ENCODE measurements around the gene CEMIP2.
A peak's percentile ranks its signal among the peaks of the same experiment; 100 is the strongest.

Gene CEMIP2

GRCh38 chr9:71772726-71773125 lies 4.4 kb upstream of the CEMIP2 start:
- DNase-seq, result no peak

- no peak for DNase-seq
Observed at GRCh38 chr9:71770170-71770569, 1.9 kb upstream of the CEMIP2 start.

DNA sequence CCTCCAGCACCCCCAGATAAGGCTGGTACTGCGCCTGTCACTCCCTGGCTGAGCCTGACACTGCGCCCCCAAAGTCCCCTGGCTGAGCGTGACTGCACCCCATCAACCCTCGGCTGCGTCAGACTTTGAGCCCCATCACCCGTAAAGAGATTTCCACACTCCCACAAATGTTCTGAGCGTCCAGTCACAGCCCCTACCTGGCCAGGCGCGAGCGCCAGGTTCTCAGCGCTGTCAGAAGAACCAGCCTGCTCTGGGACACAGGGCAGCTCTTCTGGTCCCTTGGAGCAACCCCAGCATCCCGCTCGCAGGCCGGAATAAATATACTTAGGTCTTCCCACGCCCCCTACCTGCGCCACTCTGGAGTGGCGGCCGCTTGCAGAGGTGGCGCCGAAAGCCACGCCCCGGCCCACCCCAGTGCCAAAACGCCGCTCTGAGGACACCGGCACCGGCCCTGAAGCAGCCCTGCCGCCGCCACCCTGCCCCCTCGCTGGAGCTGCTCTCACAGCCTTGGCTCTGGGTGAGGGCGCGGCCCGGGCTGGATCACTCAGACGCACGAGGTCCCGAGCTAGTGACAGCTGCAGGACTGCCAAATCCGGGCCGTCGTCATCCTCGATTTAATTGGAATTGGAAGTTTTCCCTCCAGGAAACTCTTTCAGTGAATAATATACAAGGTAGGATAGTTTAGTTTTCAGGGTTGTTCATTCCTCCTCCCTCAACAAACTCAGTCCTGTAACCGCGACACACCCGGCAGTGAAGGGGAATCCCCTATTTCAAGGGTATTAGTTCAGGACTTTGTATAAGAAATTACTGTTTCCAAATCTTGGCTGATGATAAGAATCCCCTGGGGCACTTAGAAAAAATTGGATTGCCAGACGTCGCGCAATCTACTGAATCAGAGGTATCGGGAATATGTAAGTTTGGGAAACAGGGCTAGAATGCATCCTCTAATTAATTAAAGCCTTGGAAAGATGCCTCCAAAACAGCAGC lies 1.2 kb upstream of the CEMIP2 start:
- DNase-seq, result peak; percentile 76

DNA sequence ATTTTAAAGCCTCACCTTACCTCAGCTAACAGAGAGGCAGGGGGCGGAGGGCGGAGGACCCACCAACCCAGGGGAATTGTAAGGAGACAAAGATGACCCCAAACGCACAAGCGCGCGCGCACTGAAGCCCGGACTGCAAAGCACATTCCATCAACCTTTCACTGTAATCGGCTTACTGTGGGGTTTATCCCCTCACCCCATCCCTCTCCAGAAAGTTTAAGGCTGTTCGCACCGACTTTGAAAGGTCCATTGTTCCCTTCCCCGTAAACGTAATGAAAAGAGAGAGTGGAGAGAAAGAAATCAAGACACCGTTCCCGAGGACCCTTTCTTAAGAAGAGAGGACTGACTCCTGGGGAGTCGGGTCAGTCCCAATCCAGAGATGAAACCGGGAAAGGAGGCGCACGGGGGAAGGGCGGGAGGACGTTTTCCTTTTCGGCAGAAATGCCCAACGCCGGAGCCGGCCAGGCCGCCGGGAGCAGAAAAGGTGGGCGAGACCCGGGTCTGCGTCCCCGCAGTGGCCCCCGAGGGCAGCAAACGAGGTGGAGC lies 464 bp downstream of the CEMIP2 start:
- DNase-seq, result peak; percentile 42

DNA sequence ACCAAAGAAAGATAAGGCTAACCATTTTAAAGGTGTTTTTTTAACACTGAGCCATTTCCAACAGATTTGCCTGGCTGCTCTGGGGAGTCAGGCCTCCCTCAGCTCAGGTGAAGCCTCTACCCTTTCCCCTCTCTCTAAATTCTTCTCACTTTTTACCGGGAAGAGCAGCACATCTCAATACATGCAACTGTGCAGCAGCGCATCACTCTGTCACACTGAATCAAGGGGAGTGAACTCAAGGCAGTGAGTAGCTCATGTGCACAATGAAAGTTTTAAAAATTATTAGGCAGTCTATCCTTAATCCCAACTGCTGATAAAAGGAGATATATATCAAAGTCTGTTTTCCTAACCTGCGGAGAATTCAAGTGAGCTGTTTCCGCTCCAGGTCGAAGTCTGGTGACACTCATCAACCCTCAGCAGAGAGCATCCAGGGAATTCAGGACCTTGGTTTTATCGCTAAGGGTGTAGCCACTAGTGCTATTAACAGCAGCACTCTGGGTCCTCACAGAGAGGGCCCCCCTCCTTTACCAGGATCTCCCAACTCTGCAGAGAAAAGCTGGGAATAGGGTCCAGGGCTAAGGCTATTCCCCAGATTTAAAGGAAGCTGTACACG lies 1.0 kb downstream of the CEMIP2 start:
- DNase-seq, result peak; percentile 37

DNA sequence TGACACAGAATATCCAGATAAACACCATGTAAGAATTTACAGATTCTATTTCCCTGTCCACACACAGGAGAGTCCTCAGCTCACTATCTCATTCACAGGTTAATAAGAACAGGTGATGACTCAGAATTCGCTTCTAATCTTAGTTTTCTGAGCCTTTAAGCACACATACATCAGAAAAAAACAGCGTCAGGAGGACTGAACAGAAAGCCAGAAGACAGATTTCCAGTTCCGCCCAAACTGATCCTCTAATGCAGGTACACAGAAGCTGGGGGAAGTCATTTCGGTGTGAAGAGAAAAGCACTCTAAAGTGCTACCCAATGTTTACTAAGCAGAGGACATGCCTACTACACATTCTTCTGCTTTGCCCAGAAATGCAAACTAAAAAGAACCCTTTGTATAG lies 1.6 kb downstream of the CEMIP2 start:
- peak; percentile 73 for DNase-seq

DNA sequence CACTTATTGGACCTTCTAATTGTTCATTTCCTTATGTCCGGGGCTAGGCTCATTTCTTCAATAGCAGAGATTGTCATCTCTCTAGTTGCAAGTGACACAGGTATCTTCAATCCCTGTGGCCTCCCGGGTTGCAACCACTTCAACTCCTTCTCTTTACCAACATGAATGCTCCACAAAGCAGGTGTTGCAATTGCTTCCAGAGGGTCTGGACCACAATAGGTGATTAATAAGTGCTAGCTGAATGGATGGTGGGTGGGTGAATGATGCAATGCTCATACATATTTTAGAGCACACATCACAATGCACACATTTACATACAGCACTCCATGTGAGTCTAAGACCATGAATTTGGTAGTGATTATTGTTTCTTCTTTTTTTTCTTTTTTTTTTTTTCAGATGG lies 2.6 kb downstream of the CEMIP2 start:
- peak; percentile 19 for DNase-seq

DNA sequence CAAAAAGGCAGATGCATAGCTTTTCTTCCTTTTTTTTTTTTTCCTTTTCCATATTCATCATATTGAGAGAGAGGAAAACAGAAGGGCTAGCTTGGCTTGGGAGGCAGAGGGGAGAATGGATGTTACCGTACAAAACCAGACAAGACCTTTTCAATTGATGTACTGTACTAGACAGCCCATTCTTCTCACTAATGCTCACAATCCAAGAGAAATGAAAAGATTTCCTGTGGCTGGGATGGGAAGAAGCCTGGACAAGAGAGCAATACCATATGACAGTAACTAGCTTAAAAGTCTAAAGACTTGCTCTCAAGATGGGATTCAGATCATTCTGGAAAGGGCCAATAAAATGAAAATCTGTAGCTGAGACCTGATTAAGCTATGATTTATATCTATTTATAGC lies 3.4 kb downstream of the CEMIP2 start:
- DNase-seq, result no peak

DNA sequence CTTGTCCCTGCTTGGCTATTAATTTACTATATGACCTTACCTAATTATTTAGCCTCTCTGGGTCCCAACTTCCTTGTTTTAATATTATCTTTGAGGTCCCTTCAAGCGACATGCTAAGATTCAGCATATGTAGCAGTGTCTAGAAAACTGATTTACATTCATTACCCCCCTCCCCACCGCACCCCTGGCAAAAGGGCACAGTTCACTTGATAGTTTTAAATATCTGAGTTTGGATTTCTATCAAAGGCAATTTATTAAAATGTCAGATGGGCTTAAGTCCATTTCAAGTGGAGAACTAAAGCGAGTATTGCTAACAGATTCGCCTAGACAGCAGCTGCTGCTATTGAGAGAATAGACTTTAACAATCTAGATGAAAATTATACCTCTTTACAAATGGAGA lies 3.9 kb downstream of the CEMIP2 start:
- no peak for DNase-seq

- peak; percentile 21 for DNase-seq
Observed at GRCh38 chr9:71763832-71764231, 4.5 kb downstream of the CEMIP2 start.

DNA sequence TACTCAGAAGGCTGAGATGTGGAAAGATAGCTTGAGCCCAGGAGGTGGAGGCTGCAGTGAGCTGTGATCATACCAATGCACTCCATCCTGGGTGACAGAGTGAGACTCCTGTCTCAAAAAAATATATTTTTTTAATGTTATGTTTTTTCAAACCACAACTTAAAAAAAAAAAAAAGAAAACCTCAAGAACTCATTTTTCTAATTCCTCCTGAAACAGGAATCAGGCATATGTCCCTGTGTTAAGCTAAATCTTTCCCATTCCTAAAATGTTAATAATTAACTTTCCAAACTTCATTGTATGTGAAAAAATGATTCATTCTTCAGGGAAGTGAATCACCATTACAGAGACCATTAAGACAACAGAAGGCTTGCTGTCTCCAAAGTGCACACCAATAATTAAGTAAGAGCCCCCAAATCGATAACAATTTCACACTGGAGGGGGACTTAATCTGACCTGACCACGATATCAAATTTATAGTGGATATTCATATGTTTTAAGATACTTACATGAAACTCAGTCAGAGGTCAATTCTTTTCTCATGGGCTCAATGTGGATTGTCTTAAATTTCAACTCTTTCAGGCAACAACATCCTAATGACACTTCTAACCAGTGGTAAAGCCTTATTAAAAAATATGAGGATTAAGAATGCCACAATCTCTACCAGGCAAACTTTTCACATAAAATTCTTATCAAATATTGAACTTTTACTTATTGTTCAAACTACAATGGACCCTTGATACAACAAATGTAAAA lies 5.2 kb downstream of the CEMIP2 start:
- DNase-seq, result peak; percentile 74

- DNase-seq, result peak; percentile 80
Observed at GRCh38 chr9:71761938-71762353, 6.4 kb downstream of the CEMIP2 start.

DNA sequence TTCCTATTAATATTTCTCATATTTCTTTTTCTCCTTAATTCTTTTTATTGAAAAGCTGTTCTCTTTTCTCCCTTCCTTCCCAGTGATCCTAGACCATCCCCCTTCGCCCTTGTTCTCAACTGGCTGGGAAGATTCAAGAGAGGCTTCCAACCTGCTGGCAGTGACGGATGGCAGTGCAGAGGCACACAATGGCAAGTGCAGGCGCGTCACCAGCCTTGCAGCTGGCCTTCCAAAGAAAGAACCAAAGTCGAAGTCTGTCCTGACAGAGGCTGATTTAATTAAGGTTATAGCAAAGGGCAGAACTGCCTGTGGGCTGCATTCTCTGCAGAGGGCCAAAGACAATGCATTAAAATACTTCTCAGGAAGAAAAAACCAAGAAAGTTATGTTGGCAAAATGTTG lies 7.4 kb downstream of the CEMIP2 start:
- DNase-seq, result peak; percentile 74

DNA sequence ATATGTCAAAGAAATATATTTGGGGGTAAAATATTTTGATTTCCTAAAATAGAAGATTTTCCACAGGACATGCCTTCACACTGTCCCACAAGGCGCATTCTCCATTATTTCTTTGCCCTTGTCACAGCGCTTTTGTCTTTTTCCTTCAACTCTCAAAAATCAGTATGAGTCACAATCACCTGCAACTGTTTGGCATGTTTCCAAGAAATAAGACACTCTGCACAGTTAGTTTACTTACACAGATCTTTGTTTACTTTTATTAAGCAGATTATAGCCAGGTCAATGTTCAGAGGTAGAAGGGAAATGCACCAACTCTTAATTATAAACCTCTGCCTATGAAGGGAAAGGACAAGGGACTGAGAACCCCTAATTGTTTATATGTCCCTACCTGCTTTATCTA lies 9.5 kb downstream of the CEMIP2 start:
- DNase-seq, result peak; percentile 93

DNA sequence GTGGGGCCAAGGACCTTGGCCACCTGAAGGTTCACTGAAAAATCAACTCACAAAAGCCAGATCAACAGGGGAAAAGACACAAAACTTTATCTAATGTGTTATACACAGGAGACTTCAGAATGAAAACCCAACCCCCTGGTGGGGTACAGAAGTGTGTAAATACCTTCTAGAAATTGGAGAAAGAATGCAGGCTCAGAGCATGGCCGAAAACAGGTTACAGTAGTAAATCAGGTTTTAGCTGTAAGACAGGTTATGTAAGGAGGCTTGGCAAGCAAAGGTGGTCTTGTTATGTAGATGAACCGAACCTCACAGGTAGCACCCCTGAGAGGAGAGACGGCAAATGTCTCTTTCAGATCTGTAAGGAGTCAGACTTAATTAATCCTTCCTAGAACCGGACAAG lies 10.0 kb downstream of the CEMIP2 start:
- peak; percentile 66 for DNase-seq

DNA sequence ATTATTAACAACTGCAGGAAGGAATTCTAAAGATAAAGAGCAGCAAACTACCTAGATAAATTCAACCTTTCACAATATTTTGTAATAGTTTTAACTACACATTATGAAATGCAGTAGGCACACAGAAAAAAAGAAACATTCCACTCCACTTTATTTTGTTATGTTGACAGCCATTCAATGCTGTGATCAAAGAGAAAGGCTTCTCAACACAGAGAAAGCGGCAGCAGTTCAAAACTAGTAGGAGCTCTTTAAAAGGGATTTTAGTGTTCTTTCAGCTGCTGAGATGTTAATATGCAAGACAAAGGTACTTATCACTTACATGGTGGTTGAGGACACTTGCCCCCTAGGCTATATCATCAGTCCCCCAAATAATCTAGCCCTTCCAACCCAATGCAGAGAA lies 11.6 kb downstream of the CEMIP2 start:
- DNase-seq, result peak; percentile 4

DNA sequence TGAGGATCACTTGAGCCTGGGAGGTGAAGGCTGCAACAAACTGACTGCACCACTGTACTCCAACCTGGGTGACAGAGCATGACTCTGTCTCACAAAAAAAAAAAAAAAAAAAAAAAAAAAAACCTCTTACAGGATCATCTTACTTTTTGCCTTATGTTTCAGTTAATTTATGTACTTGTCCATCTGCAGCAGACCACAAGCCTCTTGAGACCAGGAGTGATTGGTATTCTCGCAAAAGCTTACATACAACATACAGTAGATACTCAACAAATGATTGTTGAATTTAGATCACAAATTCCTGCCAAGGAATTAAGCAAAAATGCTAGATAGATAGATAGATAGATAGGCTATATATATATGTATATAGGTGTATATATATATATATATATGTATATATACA lies 12.4 kb downstream of the CEMIP2 start:
- DNase-seq, result peak; percentile 26

GRCh38 chr9:71755230-71755629 lies 13.1 kb downstream of the CEMIP2 start:
- DNase-seq, result no peak

GRCh38 chr9:71754151-71754550 lies 14.2 kb downstream of the CEMIP2 start:
- DNase-seq, result no peak

DNA sequence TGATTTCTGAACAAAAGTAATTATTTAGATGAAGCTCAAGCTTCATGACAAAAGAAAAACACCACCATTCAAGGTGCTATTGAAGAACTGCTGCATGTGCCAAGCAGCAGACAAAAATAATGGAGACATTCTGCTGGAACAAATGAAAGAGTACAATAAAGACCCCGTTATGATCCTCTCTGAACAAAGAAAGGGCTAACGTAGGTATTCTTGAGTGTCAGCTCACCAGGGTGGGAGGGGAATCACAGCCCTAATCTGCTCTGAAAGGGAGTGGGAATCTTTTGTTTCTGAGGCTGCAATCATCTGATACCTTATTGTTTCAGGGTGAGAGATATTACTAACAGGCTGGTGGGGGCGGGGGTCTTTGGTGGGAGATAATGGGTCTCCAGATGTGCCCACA lies 15.4 kb downstream of the CEMIP2 start:
- DNase-seq, result no peak

DNA sequence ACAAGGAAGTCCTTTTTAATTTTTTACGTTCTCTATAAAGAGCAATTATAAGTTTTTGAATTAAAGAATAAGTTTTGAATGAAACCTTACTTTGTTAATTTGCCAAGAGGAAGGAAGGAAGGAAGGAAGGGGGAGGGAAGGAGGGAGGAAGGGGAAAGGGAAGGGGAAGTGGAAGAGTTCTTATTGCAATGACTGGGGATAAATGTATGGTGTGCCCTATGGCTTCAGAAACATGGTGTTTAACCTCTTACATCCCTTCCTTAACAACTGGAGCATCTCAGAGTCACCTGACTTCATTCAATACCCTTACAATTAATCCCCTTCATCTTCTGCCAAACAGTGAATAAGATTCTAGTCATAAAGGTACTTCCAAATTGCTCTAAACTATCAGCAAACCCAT lies 16.0 kb downstream of the CEMIP2 start:
- DNase-seq, result no peak

- DNase-seq, result no peak
Observed at GRCh38 chr9:71748280-71748743, 20.0 kb downstream of the CEMIP2 start.

- DNase-seq, result no peak
Observed at GRCh38 chr9:71747576-71747975, 20.7 kb downstream of the CEMIP2 start.

All from DMS53 (cell line).